Left colon (tissue), 2 donors: ENCODE data around the gene SASH1. TPM values are rescaled to one million over a fixed set of nuclear protein-coding genes. Genes with fewer than 3 reads are reported as not detected.
"Not testable (repeated sequence)": the region's sequence is repeated elsewhere in the genome, so short reads cannot be mapped to it uniquely, and the experiment has no call there.

Experiments used
- ATAC-seq: fragments of 200-7000 bp; cut with Tn5 transposase; one replicate; pipeline ENCODE4 v1.9.1; 2020; ENCODE audit warnings: mild to moderate bottlenecking, moderate library complexity
- DNase-seq, 2 donors: peaks; one replicate each; pipeline ENCODE4 v3.0.0-alpha.2; 2020
- intact Hi-C, 2 donors: fragments of 100-400 bp; cut with DNase I in 1 of 2; cut with micrococcal nuclease in 1 of 2; formaldehyde crosslinking; loops; one replicate each; pipeline versions ENCODE4 v1.11.2 to v1.14.0; 2022; cut with DNase I, micrococcal nuclease
- total RNA-seq, 2 donors: library from RNA; stranded (reverse); fragmentation: NEBNext Ultra II Directional; extraction: Animal tissue kit (Norgen Biotek cat#: 25700); gene quantifications; one replicate each; pipeline ENCODE4 v1.2.1, GENCODE V29; 2021
- donor health status: DM: no; HTN: no; CAD: no.
- donor health status: DM: yes; HTN: yes; CAD: no.

SASH1 gene
- total RNA-seq, 2 donors from 2014 or later: 19.6 to 24.4 TPM

GRCh38 chr6:148325316-148326068, 17.1 kb upstream of the SASH1 start:
- no peak for ATAC-seq
- intact Hi-C loops: no loop called here

GRCh38 chr6:148328876-148329555, 13.6 kb upstream of the SASH1 start:
- ATAC-seq (no peak), DNase-seq (no peak)
- intact Hi-C loops: no loop called here

More at GRCh38 chr6:148325316-148326068, 17.1 kb upstream of the SASH1 start:
- DNase-seq: no peak

- intact Hi-C loops: no loop called here
- DNase-seq (no peak), ATAC-seq (no peak)
These were observed 12.8 kb upstream of the SASH1 start for GRCh38 chr6:148329596-148330381.

GRCh38 chr6:148332088-148332487, 10.6 kb upstream of the SASH1 start:
- intact Hi-C loops: no loop called here
- DNase-seq (no peak), ATAC-seq (no peak)

GRCh38 chr6:148336901-148337300, 5.7 kb upstream of the SASH1 start:
- DNase-seq (no peak), ATAC-seq (no peak)
- intact Hi-C loops: no loop called here

- intact Hi-C loops: no loop called here
- ATAC-seq (no peak), DNase-seq (no peak)
These were observed 2.9 kb upstream of the SASH1 start for GRCh38 chr6:148339766-148340165.

- intact Hi-C loops: no loop called here
- ATAC-seq: no peak
- DNase-seq: no peak
These were observed 1.9 kb upstream of the SASH1 start for GRCh38 chr6:148340586-148341297.

GRCh38 chr6:148342100-148342349, 613 bp upstream of the SASH1 start:
- DNase-seq (no peak), ATAC-seq (no peak)
- intact Hi-C loops: no loop called here

- ATAC-seq (no peak), DNase-seq (no peak)
- intact Hi-C loops: no loop called here
These were observed 577 bp downstream of the SASH1 start for GRCh38 chr6:148343047-148343782.

- ATAC-seq: no peak
- intact Hi-C loops: no loop called here
- DNase-seq: no peak
These were observed 2.5 kb downstream of the SASH1 start for GRCh38 chr6:148345176-148345575.

- ATAC-seq: no peak
- intact Hi-C loops: no loop called here
- DNase-seq: no peak
These were observed 2.9 kb downstream of the SASH1 start for GRCh38 chr6:148345578-148345977.

GRCh38 chr6:148346681-148347440, 4.2 kb downstream of the SASH1 start:
- DNase-seq: no peak
- intact Hi-C loops: no loop called here
- ATAC-seq: no peak

GRCh38 chr6:148347441-148348054, 4.9 kb downstream of the SASH1 start:
- intact Hi-C loops: no loop called here
- ATAC-seq (no peak), DNase-seq (no peak)

GRCh38 chr6:148348335-148348734, 5.7 kb downstream of the SASH1 start:
- no peak for ATAC-seq
- intact Hi-C loops: no loop called here
- DNase-seq: no peak

GRCh38 chr6:148348778-148349177, 6.1 kb downstream of the SASH1 start:
- DNase-seq: no peak
- ATAC-seq: no peak
- intact Hi-C loops: no loop called here

- intact Hi-C loops: no loop called here
- DNase-seq (no peak), ATAC-seq (no peak)
These were observed 6.8 kb downstream of the SASH1 start for GRCh38 chr6:148349466-148349865.

- ATAC-seq (no peak), DNase-seq (no peak)
- intact Hi-C loops: no loop called here
These were observed 8.7 kb downstream of the SASH1 start for GRCh38 chr6:148351309-148351708.

- ATAC-seq, intact Hi-C loops, DNase-seq: not testable (repeated sequence)
These were observed 9.8 kb downstream of the SASH1 start for GRCh38 chr6:148352421-148352820.
